GM12892 (cell line): Measurements from ENCODE around the gene TBC1D5.

Source experiments
- POLR2A ChIP-seq: IDR thresholded peaks from 2 replicates; pipeline ENCODE4 v1.6.1; 2011; ENCODE audit warnings: low read depth, low read length, control low read depth
- POLR2AphosphoS5 ChIP-seq: IDR thresholded peaks from 2 replicates; pipeline ENCODE4 v1.6.1; 2011; ENCODE audit warnings: low read depth, low read length, control low read depth
- TAF1 ChIP-seq: IDR thresholded peaks from 2 replicates; pipeline ENCODE4 v1.6.1; 2011; ENCODE audit warnings: low read depth, mild to moderate bottlenecking, control low read depth, low read length, borderline replicate concordance

DNA sequence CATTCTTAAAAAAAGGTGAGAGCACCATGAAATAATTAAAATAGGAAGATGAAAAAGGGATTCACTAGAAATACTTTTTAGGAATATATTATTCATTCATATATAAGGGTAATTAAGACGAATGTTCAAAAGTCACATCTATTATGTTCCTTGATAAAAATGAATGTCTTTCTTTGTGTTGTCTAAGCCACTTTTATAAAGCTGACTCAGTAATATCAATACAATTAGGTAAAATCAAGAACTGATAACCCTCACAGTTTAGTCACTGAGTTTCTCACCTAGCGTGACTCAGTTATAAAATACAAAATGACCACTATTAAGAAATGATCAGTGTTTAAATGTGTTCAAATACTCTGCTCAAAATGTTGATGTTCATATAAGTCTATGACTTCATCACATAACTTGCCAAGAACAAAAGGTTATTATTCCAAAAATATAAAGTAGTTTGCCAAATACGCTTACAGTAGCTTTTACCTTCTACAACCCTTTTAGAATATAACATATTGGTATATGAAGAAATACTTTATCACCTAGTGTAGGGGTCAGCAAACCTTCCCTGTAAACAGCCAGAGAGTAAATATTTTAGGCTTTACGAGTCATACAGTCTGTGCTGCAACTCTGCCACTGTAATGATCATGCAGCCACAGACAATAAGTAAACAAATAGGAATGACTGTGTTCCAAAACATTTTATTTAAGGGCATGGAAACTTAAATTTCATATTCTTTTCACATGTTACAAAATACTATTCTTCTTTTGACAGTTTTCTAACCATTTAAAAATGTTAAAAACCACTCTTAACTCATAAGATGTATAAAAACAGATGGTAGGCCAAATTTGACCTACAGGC lies 369.8 kb downstream of the TBC1D5 start:
- TF ChIP-seq POLR2AphosphoS5 (no peak), POLR2A (no peak), TAF1 (no peak)
